NCI-H1417 (cell line): ENCODE measurements around the gene TPX2.
A peak's percentile ranks its signal among the peaks of the same experiment; 100 is the strongest.

ENCODE experiments used
- DNase-seq, 3 experiments: peaks; one replicate each; lab custom pipeline; 2025; lab: John Stamatoyannopoulos, UW

TPX2 gene

GRCh38 chr20:31831211-31831610, 92.1 kb downstream of the TPX2 start:
- DNase-seq = no peak

- DNase-seq = no peak
These were observed 92.7 kb downstream of the TPX2 start for GRCh38 chr20:31831771-31832306.

- DNase-seq = peak in 2 of 3 experiments; percentile 37 to 49
These were observed 94.2 kb downstream of the TPX2 start for GRCh38 chr20:31833130-31833930.

- no peak for DNase-seq
These were observed 94.9 kb downstream of the TPX2 start for GRCh38 chr20:31833931-31834521.

GRCh38 chr20:31835554-31835953, 96.5 kb downstream of the TPX2 start:
- no peak for DNase-seq

GRCh38 chr20:31835977-31836852, 97.1 kb downstream of the TPX2 start:
- DNase-seq = peak in 2 of 3 experiments; percentile 11 to 21

GRCh38 chr20:31836853-31837608, 97.9 kb downstream of the TPX2 start:
- DNase-seq = no peak

- DNase-seq = no peak
These were observed 98.9 kb downstream of the TPX2 start for GRCh38 chr20:31837896-31838397.

- no peak for DNase-seq
These were observed 99.7 kb downstream of the TPX2 start for GRCh38 chr20:31838646-31839292.

- no peak for DNase-seq
These were observed 100.8 kb downstream of the TPX2 start for GRCh38 chr20:31839782-31840487.

GRCh38 chr20:31840906-31841816, 102.1 kb downstream of the TPX2 start:
- no peak for DNase-seq

- DNase-seq = no peak
These were observed 102.8 kb downstream of the TPX2 start for GRCh38 chr20:31841928-31842327.

- no peak for DNase-seq
These were observed 103.5 kb downstream of the TPX2 start for GRCh38 chr20:31842471-31843157.

GRCh38 chr20:31843288-31843687, 104.2 kb downstream of the TPX2 start:
- no peak for DNase-seq

- no peak for DNase-seq
These were observed 104.8 kb downstream of the TPX2 start for GRCh38 chr20:31843881-31844280.

GRCh38 chr20:31844737-31845299, 105.7 kb downstream of the TPX2 start:
- DNase-seq = no peak

- DNase-seq = no peak
These were observed 106.3 kb downstream of the TPX2 start, which contains the start of gene FOXS1 for GRCh38 chr20:31845300-31845863. Gene FOXS1, minus strand, starts transcription at chr20:31845604. Its CDS starts 62 bp downstream, at chr20:31845542.

GRCh38 chr20:31846793-31847138, 107.7 kb downstream of the TPX2 start:
- no peak for DNase-seq
